ENCODE results near the gene RHOU. TPM values are rescaled to one million over a fixed set of nuclear protein-coding genes. Genes with fewer than 3 reads are reported as not detected.

RHOU gene
- total and polyA plus RNA-seq, 2 experiments from 2014 or later: 1.8 to 1.9 TPM

- Histone ChIP-seq H3K9me3 (ENCODE audit: low read depth) (no peaks in the 10 kb centered on the region), H3K79me2 (ENCODE audit: insufficient read depth) (no peaks in the 10 kb centered on the region), H4K20me1 (ENCODE audit: insufficient read depth) (no peaks in the 10 kb centered on the region), H3F3A (ENCODE audit: insufficient read depth) (no peaks in the 10 kb centered on the region), H3K27me3 (replicated peaks; ENCODE audit: insufficient read depth) (no peaks in the 10 kb centered on the region), H2AFZ (no peak overlapping the region), H3K4me3 (no peak overlapping the region), H3K4me2 (ENCODE audit: unreplicated experiment) (no peak overlapping the region), H3K27ac (no peak overlapping the region), H3K9me2 (ENCODE audit: insufficient read depth) (no peaks in the 10 kb centered on the region), H3K9ac (no peak overlapping the region), H3K36me3 (ENCODE audit: low read depth) (no peaks in the 10 kb centered on the region), H3K4me1 (ENCODE audit: insufficient read depth) (no peaks in the 10 kb centered on the region)
- no peak for DNase-seq
- in situ Hi-C loops (cut with MboI): loop anchor here (10.0 kb wide), 1 partner anchor 485 kb away; no protein-coding TSS in a partner anchor
- WGBS, 2 experiments (ENCODE audit: low coverage in 1 of 2, low lambda C conversion rate in 2 of 2, missing lambda C conversion rate in 2 of 2): 82 to 88% methylated on average over 4 of the region's 4 CpGs
- TF ChIP-seq EZH2 (IDR thresholded peaks at IDR 0.05; ENCODE audit: insufficient read depth, poor library complexity, severe bottlenecking): no peak
Measured at GRCh38 chr1:228739826-228740225, 4.5 kb downstream of the RHOU start.

DNA sequence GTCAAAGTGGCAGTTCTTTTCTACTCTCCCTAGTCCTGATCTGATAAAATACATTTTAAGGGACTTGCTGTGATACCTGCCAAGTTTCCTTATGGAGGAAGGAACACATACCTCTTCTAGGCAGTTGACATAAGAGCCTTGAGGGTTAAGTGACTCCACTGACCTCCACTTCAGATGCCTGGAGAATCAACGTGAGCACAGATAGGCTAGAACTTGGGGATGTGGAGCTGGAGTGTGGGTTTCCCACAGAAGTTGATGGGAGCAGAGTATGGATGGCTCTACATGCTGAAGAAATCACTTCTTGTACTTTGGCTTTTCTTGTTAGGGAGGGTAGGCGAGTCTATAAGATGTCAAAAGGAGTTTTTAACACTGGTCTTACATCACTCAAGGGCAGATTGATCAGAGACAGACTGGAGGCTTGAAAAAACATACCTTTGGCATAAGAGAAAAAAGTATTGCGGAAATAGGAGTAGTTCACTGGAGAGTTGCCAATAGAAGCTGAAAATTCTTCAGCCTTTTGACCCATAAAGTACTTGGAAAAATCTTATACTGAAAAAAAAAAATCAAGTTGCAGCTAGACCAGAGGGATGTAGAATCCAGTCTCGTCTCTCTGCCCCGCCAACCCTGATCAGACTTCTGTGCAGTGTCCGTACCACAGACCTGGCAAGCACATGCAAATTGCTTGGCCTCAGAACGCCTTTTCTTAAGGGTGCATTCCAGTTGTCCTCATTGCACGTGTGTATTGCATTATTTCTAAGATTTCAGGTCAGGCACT lies 5.5 kb downstream of the RHOU start:
- Histone ChIP-seq H3K4me2 (ENCODE audit: unreplicated experiment) (no peak overlapping the region), H3K27ac (no peak overlapping the region), H3K36me3 (ENCODE audit: low read depth) (no peaks in the 10 kb centered on the region), H3K9ac (no peak overlapping the region), H3K4me1 (ENCODE audit: insufficient read depth) (no peaks in the 10 kb centered on the region), H3K27me3 (replicated peaks; ENCODE audit: insufficient read depth) (no peaks in the 10 kb centered on the region), H2AFZ (no peak overlapping the region), H3F3A (ENCODE audit: insufficient read depth) (no peaks in the 10 kb centered on the region), H4K20me1 (ENCODE audit: insufficient read depth) (no peaks in the 10 kb centered on the region), H3K9me2 (ENCODE audit: insufficient read depth) (no peaks in the 10 kb centered on the region), H3K9me3 (ENCODE audit: low read depth) (no peaks in the 10 kb centered on the region), H3K79me2 (ENCODE audit: insufficient read depth) (no peaks in the 10 kb centered on the region), H3K4me3 (no peak overlapping the region)
- 71 to 73% methylated on average over 8 of the region's 8 CpGs for WGBS, 2 experiments (ENCODE audit: low coverage in 1 of 2, low lambda C conversion rate in 2 of 2, missing lambda C conversion rate in 2 of 2)
- TF ChIP-seq EZH2phosphoT487 (IDR thresholded peaks at IDR 0.05; ENCODE audit: insufficient read depth, low read depth) (no peak), EZH2 (IDR thresholded peaks at IDR 0.05; ENCODE audit: insufficient read depth, poor library complexity, severe bottlenecking) (no peak)
- no peak for DNase-seq
- in situ Hi-C loops (cut with MboI): no loop called here

- Histone ChIP-seq H3K9me2 (ENCODE audit: insufficient read depth) (no peaks in the 10 kb centered on the region), H3K27ac (no peak overlapping the region), H3K4me3 (no peak overlapping the region), H3K27me3 (replicated peaks; ENCODE audit: insufficient read depth) (no peaks in the 10 kb centered on the region), H3K4me1 (ENCODE audit: insufficient read depth) (no peaks in the 10 kb centered on the region), H3F3A (ENCODE audit: insufficient read depth) (no peaks in the 10 kb centered on the region), H4K20me1 (ENCODE audit: insufficient read depth) (no peaks in the 10 kb centered on the region), H3K79me2 (ENCODE audit: insufficient read depth) (no peaks in the 10 kb centered on the region), H3K9me3 (ENCODE audit: low read depth) (no peaks in the 10 kb centered on the region), H3K36me3 (ENCODE audit: low read depth) (no peaks in the 10 kb centered on the region), H3K9ac (no peak overlapping the region), H2AFZ (no peak overlapping the region), H3K4me2 (ENCODE audit: unreplicated experiment) (no peak overlapping the region)
- TF ChIP-seq EZH2phosphoT487 (IDR thresholded peaks at IDR 0.05; ENCODE audit: insufficient read depth, low read depth) (no peak), EZH2 (IDR thresholded peaks at IDR 0.05; ENCODE audit: insufficient read depth, poor library complexity, severe bottlenecking) (no peak)
- WGBS, 2 experiments (ENCODE audit: low coverage in 1 of 2, low lambda C conversion rate in 2 of 2, missing lambda C conversion rate in 2 of 2): 88 to 89% methylated on average over 8 of the region's 8 CpGs
- DNase-seq: no peak
- in situ Hi-C loops (cut with MboI): no loop called here
Measured at GRCh38 chr1:228742281-228742860, 7.1 kb downstream of the RHOU start.

DNA sequence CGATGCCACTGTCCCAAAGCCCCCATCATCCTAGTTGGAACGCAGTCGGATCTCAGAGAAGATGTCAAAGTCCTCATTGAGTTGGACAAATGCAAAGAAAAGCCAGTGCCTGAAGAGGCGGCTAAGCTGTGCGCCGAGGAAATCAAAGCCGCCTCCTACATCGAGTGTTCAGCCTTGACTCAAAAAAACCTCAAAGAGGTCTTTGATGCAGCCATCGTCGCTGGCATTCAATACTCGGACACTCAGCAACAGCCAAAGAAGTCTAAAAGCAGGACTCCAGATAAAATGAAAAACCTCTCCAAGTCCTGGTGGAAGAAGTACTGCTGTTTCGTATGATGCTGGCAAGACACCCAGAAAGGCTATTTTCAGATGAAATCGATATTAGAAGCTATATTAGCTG lies 8.1 kb downstream of the RHOU start:
- whole genome bisulfite sequencing, 2 experiments (ENCODE audit: low coverage in 1 of 2, low lambda C conversion rate in 2 of 2, missing lambda C conversion rate in 2 of 2): 88 to 90% methylated on average over 13 of the region's 13 CpGs
- no peak overlapping the region for H3K27ac ChIP-seq
- H3K36me3 ChIP-seq (ENCODE audit: low read depth): no peaks in the 10 kb centered on the region
- H3K4me3 ChIP-seq: no peak overlapping the region
- no peak overlapping the region for H3K9ac ChIP-seq
- no peaks in the 10 kb centered on the region for H3K9me3 ChIP-seq (ENCODE audit: low read depth)
- H3K79me2 ChIP-seq (ENCODE audit: insufficient read depth): no peaks in the 10 kb centered on the region
- in situ Hi-C loops (cut with MboI): no loop called here
- no peaks in the 10 kb centered on the region for H3F3A ChIP-seq (ENCODE audit: insufficient read depth)
- no peak for TF ChIP-seq EZH2 (IDR thresholded peaks at IDR 0.05; ENCODE audit: insufficient read depth, poor library complexity, severe bottlenecking)
- no peak for TF ChIP-seq EZH2phosphoT487 (IDR thresholded peaks at IDR 0.05; ENCODE audit: insufficient read depth, low read depth)
- H3K4me1 ChIP-seq (ENCODE audit: insufficient read depth): no peaks in the 10 kb centered on the region
- no peak for DNase-seq
- no peak overlapping the region for H3K4me2 ChIP-seq (ENCODE audit: unreplicated experiment)
- no peaks in the 10 kb centered on the region for H3K9me2 ChIP-seq (ENCODE audit: insufficient read depth)
- no peak overlapping the region for H2AFZ ChIP-seq
- no peaks in the 10 kb centered on the region for H4K20me1 ChIP-seq (ENCODE audit: insufficient read depth)
- 0 out of 2 replicates have a peak, but pooled peaks cover 1% of the 10 kb centered on the region for H3K27me3 ChIP-seq (replicated peaks; ENCODE audit: insufficient read depth)
